GM21515 (cell line): ENCODE measurements around the gene GPC3.
"Not testable (repeated sequence)": the region's sequence is repeated elsewhere in the genome, so short reads cannot be mapped to it uniquely, and the experiment has no call there.

Experiments used
- ATAC-seq: cut with Tn5 transposase; IDR thresholded peaks from one replicate; pipeline ENCODE4 v1.9.1; 2021; ENCODE audit not compliant: unreplicated experiment

The GPC3 gene

DNA sequence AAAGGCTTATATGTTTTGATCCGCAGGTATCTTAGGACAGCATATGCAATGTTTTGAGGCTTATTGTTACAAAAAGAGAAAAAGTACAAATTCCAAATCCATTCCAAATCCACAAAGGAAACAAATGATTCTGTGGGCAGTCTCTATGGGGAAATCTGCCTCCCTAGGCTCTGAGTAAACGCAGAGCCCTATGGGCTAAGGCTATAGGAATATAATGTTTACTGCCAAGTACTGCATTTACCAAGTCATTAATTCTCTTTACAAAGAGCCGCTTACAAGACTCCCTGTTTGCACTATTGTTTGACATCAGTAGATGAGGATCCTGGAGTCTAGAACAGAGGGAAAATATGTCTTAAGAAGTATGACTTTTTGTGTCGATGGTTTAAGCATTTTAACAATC, 357.7 kb downstream of the GPC3 start:
- ATAC-seq = no peak

- not testable (repeated sequence) for ATAC-seq
Measured at GRCh38 chrX:133621384-133621783, 364.0 kb downstream of the GPC3 start.

GRCh38 chrX:133611676-133612075, 373.7 kb downstream of the GPC3 start:
- no peak for ATAC-seq

DNA sequence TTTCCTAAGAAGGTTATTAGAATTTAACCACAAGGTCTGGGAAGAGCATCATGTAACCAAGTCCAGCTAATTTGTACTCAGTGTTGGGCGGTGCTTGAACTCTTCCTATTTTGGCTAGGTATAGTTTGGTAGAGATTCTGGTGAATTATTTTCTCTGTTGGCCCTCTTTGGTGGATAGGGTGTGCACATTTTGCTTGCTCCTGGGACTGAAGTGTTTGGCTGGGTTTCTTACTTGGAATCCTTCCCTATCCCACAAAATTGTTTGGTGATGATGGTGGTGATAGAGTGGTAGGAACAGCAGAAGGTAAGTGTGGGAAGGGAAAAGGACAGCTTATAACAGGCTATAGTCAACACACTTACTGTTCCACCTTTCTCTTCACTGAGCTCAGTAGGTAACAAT, 375.3 kb downstream of the GPC3 start:
- ATAC-seq = no peak

- no peak for ATAC-seq
Measured at GRCh38 chrX:133609166-133609565, 376.2 kb downstream of the GPC3 start.

DNA sequence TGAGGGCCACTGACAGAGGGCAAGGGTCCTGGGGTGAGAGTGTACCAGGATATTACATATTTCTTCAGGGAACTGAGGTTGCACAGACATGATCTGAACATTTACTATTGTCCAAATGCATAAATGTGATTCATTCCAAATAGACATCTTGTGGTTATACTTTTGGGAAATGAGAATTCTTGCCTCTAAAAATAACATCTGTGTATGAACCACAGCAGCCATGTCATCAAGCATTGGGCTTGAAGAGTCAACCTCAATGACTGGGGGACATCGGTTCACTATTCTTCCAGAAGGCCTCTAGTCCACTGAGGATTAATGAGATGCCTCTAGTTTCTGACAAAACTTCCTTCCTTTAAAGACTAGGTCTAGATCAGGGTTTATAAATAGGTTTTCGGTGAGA, 377.0 kb downstream of the GPC3 start:
- no peak for ATAC-seq

- no peak for ATAC-seq
Measured at GRCh38 chrX:133607419-133608348, 377.7 kb downstream of the GPC3 start.

- ATAC-seq = no peak
Measured at GRCh38 chrX:133606990-133607389, 378.4 kb downstream of the GPC3 start.

DNA sequence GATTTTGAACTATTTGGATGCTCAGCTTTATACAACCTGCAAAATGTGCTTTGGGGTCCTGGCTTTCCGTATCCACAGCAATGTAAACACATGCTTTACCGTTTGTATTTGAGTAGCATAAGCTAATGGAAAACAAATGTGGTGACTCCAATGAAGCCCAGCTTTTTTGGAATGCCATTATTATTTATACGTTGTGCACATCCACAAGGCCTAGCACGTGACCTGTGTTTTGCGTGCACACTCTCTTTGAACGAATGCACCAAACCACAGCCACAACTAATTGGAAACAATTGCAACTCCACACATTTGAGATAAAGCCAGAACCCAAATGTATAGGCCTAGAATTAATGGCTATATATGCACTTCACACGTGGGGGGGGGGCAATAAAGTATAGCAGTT, 380.6 kb downstream of the GPC3 start:
- no peak for ATAC-seq

- no peak for ATAC-seq
Measured at GRCh38 chrX:133602881-133603280, 382.5 kb downstream of the GPC3 start.

DNA sequence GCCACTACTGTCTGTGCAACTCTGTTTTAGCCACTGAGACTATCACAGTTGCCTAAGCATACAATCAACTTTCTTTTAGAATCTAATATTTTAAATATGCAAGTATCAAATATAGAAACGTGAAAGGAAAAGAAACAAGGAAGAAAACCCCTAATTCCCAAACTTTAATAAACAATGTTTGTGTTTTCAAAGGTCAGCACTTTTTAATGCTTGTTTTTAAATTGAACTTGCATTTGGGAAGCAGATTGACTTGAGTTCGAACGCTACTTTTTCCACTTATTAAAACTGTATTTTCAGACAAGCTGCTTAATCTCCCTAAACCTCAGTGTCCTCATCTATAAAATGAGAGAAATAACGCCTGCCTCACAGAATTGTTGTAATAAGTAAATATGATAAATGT, 384.3 kb downstream of the GPC3 start:
- ATAC-seq = no peak

DNA sequence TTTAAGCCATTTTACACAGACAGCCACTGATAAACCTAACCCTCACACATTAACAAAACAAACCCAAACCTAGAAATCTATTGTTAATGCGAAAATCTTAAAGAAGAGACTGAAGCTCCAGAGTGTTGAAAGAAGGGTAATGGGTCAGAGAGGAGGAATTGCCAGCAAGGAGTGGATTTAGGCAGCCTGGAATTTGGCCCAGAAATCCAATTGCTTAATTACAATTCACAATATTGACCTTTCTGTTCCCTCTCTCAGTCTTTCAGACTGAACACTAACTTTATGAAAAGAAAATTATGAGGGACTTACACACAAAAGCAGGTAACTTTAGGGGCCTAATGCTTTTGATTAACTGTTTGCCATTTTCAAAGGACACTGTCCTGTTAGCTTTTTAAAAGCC, 384.9 kb downstream of the GPC3 start:
- no peak for ATAC-seq

- ATAC-seq = no peak
Measured at GRCh38 chrX:133598601-133599335, 386.6 kb downstream of the GPC3 start.

DNA sequence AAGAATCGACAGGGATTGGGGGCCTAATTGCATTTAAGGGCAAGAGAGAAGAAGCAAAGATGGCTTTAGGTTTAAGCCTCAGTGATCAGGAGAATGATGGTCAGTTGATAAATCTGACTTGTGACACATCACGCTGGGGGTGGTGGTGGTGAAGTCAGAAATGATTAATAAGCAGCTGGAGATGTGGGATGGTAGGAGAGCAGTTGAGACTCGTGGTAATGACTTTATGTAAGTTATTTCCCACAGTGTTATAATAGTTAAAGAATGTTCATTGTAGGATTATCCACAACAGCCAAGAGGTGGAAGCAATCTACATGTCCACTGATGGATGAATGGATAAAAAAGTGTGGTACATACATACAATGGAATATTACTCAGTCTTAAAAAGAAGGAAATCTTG, 391.2 kb downstream of the GPC3 start:
- ATAC-seq = no peak

DNA sequence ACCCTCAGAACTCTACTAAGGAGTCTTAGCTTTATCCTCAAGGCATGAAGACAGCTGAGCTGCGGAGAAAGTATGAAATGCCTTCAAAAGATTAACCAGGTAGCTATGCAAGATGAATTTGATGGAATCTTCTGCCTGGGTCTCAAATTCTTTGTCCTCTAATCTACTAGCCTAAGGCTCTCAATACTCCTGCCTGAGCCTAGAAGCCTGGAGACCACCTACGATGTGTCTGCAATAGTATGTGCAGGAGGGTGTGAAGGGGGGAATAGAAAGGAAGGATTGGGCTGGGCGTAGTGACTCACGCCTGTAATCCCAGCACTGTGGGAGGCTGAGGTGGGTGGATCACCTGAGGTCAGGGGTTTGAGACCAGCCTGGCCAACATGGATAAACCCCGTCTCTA, 391.9 kb downstream of the GPC3 start:
- no peak for ATAC-seq

- ATAC-seq = no peak
Measured at GRCh38 chrX:133590703-133591505, 394.5 kb downstream of the GPC3 start.

GRCh38 chrX:133588827-133589226, 396.6 kb downstream of the GPC3 start:
- ATAC-seq = no peak

DNA sequence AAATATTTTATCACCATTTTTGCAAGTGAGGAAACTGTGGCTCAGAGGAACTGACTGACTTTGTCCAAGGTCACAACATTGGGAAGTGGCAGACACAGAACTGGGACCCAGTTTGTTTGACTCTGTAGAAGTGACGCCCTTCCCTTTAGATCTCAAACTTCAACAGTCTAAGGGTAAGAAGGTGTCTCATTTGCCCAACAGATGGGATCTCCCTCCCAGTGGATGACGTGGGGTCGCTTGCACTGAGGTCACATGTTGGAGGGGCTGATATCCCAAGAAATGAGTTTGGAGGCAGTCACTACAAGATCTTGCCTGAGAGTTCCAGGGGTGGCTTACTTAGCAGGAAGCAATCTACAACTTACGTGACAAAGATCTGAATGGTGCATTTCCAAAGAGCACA, 397.6 kb downstream of the GPC3 start:
- no peak for ATAC-seq

GRCh38 chrX:133587071-133587470, 398.3 kb downstream of the GPC3 start:
- ATAC-seq = no peak

DNA sequence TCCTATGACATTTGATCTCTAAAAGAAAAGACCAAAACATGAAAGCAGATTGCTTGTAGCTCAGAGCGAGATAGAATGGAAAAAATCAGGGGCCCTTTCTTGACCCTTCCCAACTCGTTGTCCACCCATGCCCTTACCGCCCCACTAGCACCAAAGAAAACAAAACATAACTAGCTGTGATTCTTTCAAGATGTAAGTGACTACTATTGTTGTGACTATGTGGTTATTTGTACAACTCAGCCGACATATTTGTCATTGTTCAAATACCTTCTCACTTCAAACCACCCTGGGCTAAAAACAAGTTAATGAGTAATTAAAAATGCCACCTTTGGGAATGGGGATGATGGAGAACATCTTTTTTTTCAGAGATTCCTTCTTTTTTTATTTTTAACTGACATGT, 399.0 kb downstream of the GPC3 start:
- no peak for ATAC-seq

GRCh38 chrX:133583825-133584224, 401.6 kb downstream of the GPC3 start:
- no peak for ATAC-seq
